T-cell (primary cell): ENCODE measurements around the gene SCRT2. TPM values are rescaled to one million over a fixed set of nuclear protein-coding genes. Genes with fewer than 3 reads are reported as not detected.

Source experiments
- ATAC-seq, 4 experiments: fragments of 200-7000 bp in 3 of 4; fragments of 150-1000 bp in 1 of 4; cut with Tn5 transposase; replicated peaks in 1 of 4; 1 replicate in 3 of 4; 2 replicates in 1 of 4; pipeline ENCODE4 v1.10.0; 2021; ENCODE audit warnings: moderate library complexity in 3 of 4, mild to moderate bottlenecking in 2 of 4, moderate number of reproducible peaks in 1 of 4
- CTCF ChIA-PET, 2 donors: fragments of 300-600 bp; sonication (Branson Sonifier 250); formaldehyde crosslinking; loops; one replicate each; lab custom pipeline; 2022; ENCODE audit warnings: antibody characterized with exemption in 2 of 2; lab: Charles Lee
- POLR2A ChIA-PET, 2 donors: fragments of 300-600 bp; sonication (Branson Sonifier 250); formaldehyde crosslinking; loops; one replicate each; lab custom pipeline; 2022; ENCODE audit warnings: antibody characterized with exemption in 2 of 2; lab: Charles Lee
- DNase-seq, 35 experiments: peaks; one replicate each; pipeline versions ENCODE4 v3.0.0 to v3.0.0-alpha.2; 2013 to 2023
- H3K27ac ChIP-seq: one replicate; pipeline ENCODE4 v1.5.1; 2013; ENCODE audit warnings: low read length
- H3K27me3 ChIP-seq, 2 experiments: replicated peaks in 1 of 2; 1 replicate in 1 of 2; 2 replicates in 1 of 2; pipeline versions ENCODE4 v1.6.1 to v1.7.0; 2013; ENCODE audit warnings: low read length in 1 of 2, mixed read lengths in 1 of 2; ENCODE audit not compliant: control insufficient read depth in 2 of 2, insufficient read depth in 2 of 2; ENCODE audit errors: extremely low read depth in 1 of 2
- H3K36me3 ChIP-seq, 2 donors: 1 replicate in 1 of 2; 2 replicates in 1 of 2; pipeline versions ENCODE4 v1.6.1 to v1.7.0; 2013; ENCODE audit warnings: low read length in 1 of 2; ENCODE audit not compliant: control insufficient read depth in 2 of 2, insufficient read depth in 1 of 2; ENCODE audit errors: extremely low read depth in 1 of 2
- H3K4me1 ChIP-seq, 2 experiments: 1 replicate in 1 of 2; 2 replicates in 1 of 2; pipeline versions ENCODE4 v1.6.1 to v1.7.0; 2013; ENCODE audit warnings: low read length in 2 of 2, mixed read lengths in 1 of 2; ENCODE audit not compliant: insufficient read depth in 2 of 2, control insufficient read depth in 1 of 2; ENCODE audit errors: extremely low read depth in 1 of 2
- H3K4me3 ChIP-seq, 2 donors: 1 replicate in 1 of 2; 2 replicates in 1 of 2; pipeline versions ENCODE4 v1.5.1 to v1.7.0; 2013; ENCODE audit warnings: mild to moderate bottlenecking in 2 of 2, low read length in 1 of 2, moderate library complexity in 1 of 2; ENCODE audit not compliant: control insufficient read depth in 1 of 2; ENCODE audit errors: extremely low read depth in 1 of 2
- H3K9me3 ChIP-seq: 2 replicates; pipeline ENCODE4 v1.7.0; 2013
- H3K27ac Mint-ChIP-seq, 2 donors: one replicate each; pipeline ENCODE4 v1.8.0; 2020 to 2021; ENCODE audit warnings: mild to moderate bottlenecking in 2 of 2, mixed read lengths in 2 of 2
- H3K27me3 Mint-ChIP-seq, 2 donors: one replicate each; pipeline ENCODE4 v1.8.0; 2021 to 2022; ENCODE audit warnings: mixed read lengths in 2 of 2
- H3K36me3 Mint-ChIP-seq: one replicate; pipeline ENCODE4 v1.8.0; 2021; ENCODE audit warnings: mixed read lengths
- H3K4me1 Mint-ChIP-seq, 3 donors: one replicate each; pipeline ENCODE4 v1.8.0; 2020 to 2022; ENCODE audit warnings: mixed read lengths in 3 of 3, mild to moderate bottlenecking in 1 of 3
- H3K4me3 Mint-ChIP-seq, 3 donors: one replicate each; pipeline ENCODE4 v1.8.0; 2020 to 2022; ENCODE audit warnings: mild to moderate bottlenecking in 3 of 3, mixed read lengths in 3 of 3, moderate library complexity in 3 of 3
- H3K9me3 Mint-ChIP-seq, 3 donors: one replicate each; pipeline ENCODE4 v1.8.0; 2020 to 2022; ENCODE audit warnings: mixed read lengths in 3 of 3
- WGBS: methylation state at CpG from one replicate; pipeline ENCODE4 v1.1.5; 2013; ENCODE audit warnings: missing lambda C conversion rate; ENCODE audit not compliant: insufficient coverage; 5-methylcytosine and 5-hydroxymethylcytosine counted together
- total RNA-seq, 35 experiments: library from RNA in 6 of 35; stranded (reverse) in 6 of 35; fragments of 120-200 nt in 1 of 35; gene quantifications; one replicate each; pipeline versions ENCODE4 v1.2.1 to v1.2.4 and lab custom pipeline; 2013 to 2026

The SCRT2 gene
- total RNA-seq, 5 donors from 2014 or later (not counting 1 experiment from before 2014, with no cell fraction given): not detected

GRCh38 chr20:665276-665675 lies 10.3 kb downstream of the SCRT2 start:
- H3K27me3 Mint-ChIP-seq: peaks cover 51 to 71% of the 10 kb centered on the region in 2 donors
- Histone ChIP-seq H3K27ac (no peak overlapping the region), H3K9me3 (no peaks in the 10 kb centered on the region), H3K4me1 (no peaks in the 10 kb centered on the region), H3K36me3 (no peaks in the 10 kb centered on the region), H3K4me3 (no peak overlapping the region), H3K27me3 (peaks cover 4 to 70% of the 10 kb centered on the region in 2 experiments)
- CTCF ChIA-PET: no interaction called here
- WGBS: 81% methylated on average over 2 of the region's 6 CpGs
- no peaks in the 10 kb centered on the region for H3K9me3 Mint-ChIP-seq
- H3K27ac Mint-ChIP-seq: no peak overlapping the region
- POLR2A ChIA-PET: no interaction called here
- H3K4me3 Mint-ChIP-seq: no peak overlapping the region
- no peaks in the 10 kb centered on the region for H3K36me3 Mint-ChIP-seq
- ATAC-seq: no peak
- DNase-seq: no peak
- peaks cover 0 to 4% (median 0%) of the 10 kb centered on the region in 3 donors for H3K4me1 Mint-ChIP-seq

- peaks cover 4 to 69% of the 10 kb centered on the region in 2 experiments for H3K27me3 ChIP-seq
- ATAC-seq: no peak
- Mint-ChIP-seq H3K27me3 (peaks cover 51 to 76% of the 10 kb centered on the region in 2 donors), H3K9me3 (no peaks in the 10 kb centered on the region), H3K4me1 (peaks cover 0 to 4% (median 0%) of the 10 kb centered on the region in 3 donors), H3K27ac (no peak overlapping the region), H3K36me3 (no peaks in the 10 kb centered on the region), H3K4me3 (no peak overlapping the region)
- no peak overlapping the region for H3K4me3 ChIP-seq
- H3K9me3 ChIP-seq: no peaks in the 10 kb centered on the region
- H3K4me1 ChIP-seq: no peaks in the 10 kb centered on the region
- H3K27ac ChIP-seq: no peak overlapping the region
- 38% methylated on average over 13 of the region's 13 CpGs for WGBS
- POLR2A ChIA-PET: no interaction called here
- DNase-seq: no peak
- CTCF ChIA-PET: no interaction called here
- no peaks in the 10 kb centered on the region for H3K36me3 ChIP-seq
Measured at GRCh38 chr20:664576-664975, 11.0 kb downstream of the SCRT2 start.

GRCh38 chr20:664151-664550 lies 11.5 kb downstream of the SCRT2 start:
- WGBS: 14% methylated on average over 60 of the region's 60 CpGs

GRCh38 chr20:663315-664090 lies 12.1 kb downstream of the SCRT2 start:
- no peak for DNase-seq
- 12% methylated on average over 83 of the region's 84 CpGs for WGBS
- H3K27me3 ChIP-seq: peaks cover 4 to 64% of the 10 kb centered on the region in 2 experiments
- H3K4me3 Mint-ChIP-seq: no peak overlapping the region
- H3K9me3 Mint-ChIP-seq: no peaks in the 10 kb centered on the region
- ChIA-PET CTCF (no interaction called here), POLR2A (no interaction called here)
- no peaks in the 10 kb centered on the region for H3K36me3 Mint-ChIP-seq
- no peaks in the 10 kb centered on the region for H3K4me1 ChIP-seq
- H3K27ac Mint-ChIP-seq: no peak overlapping the region
- no peak for ATAC-seq
- no peaks in the 10 kb centered on the region for H3K36me3 ChIP-seq
- H3K27ac ChIP-seq: no peak overlapping the region
- H3K4me3 ChIP-seq: no peak overlapping the region
- H3K4me1 Mint-ChIP-seq: peaks cover 0 to 4% (median 0%) of the 10 kb centered on the region in 3 donors
- H3K9me3 ChIP-seq: no peaks in the 10 kb centered on the region
- peaks cover 57 to 81% of the 10 kb centered on the region in 2 donors for H3K27me3 Mint-ChIP-seq

More at GRCh38 chr20:664151-664550, 11.5 kb downstream of the SCRT2 start:
- Histone ChIP-seq H3K4me3 (no peak overlapping the region), H3K27me3 (peaks cover 4 to 68% of the 10 kb centered on the region in 2 experiments), H3K36me3 (no peaks in the 10 kb centered on the region), H3K9me3 (no peaks in the 10 kb centered on the region), H3K4me1 (no peaks in the 10 kb centered on the region), H3K27ac (no peak overlapping the region)
- ATAC-seq (no peak), DNase-seq (no peak)
- Mint-ChIP-seq H3K36me3 (no peaks in the 10 kb centered on the region), H3K9me3 (no peaks in the 10 kb centered on the region), H3K27ac (no peak overlapping the region), H3K27me3 (peaks cover 54 to 80% of the 10 kb centered on the region in 2 donors), H3K4me3 (no peak overlapping the region), H3K4me1 (peaks cover 0 to 4% (median 0%) of the 10 kb centered on the region in 3 donors)
- ChIA-PET CTCF (no interaction called here), POLR2A (no interaction called here)

- H3K9me3 ChIP-seq: no peaks in the 10 kb centered on the region
- Mint-ChIP-seq H3K9me3 (no peaks in the 10 kb centered on the region), H3K27me3 (peaks cover 57 to 83% of the 10 kb centered on the region in 2 donors), H3K36me3 (no peaks in the 10 kb centered on the region), H3K4me1 (peaks cover 0 to 4% (median 0%) of the 10 kb centered on the region in 3 donors), H3K4me3 (no peak overlapping the region), H3K27ac (no peak overlapping the region)
- ATAC-seq: no peak
- CTCF ChIA-PET: no interaction called here
- no peak overlapping the region for H3K27ac ChIP-seq
- peaks cover 4 to 67% of the 10 kb centered on the region in 2 experiments for H3K27me3 ChIP-seq
- H3K36me3 ChIP-seq: no peaks in the 10 kb centered on the region
- no peaks in the 10 kb centered on the region for H3K4me1 ChIP-seq
- H3K4me3 ChIP-seq: no peak overlapping the region
- POLR2A ChIA-PET: no interaction called here
- WGBS: 82% methylated on average over 4 of the region's 16 CpGs
- no peak for DNase-seq
Measured at GRCh38 chr20:662277-663192, 13.1 kb downstream of the SCRT2 start.

- WGBS: 49% methylated on average over 22 of the region's 29 CpGs
- ATAC-seq: no peak
- no peaks in the 10 kb centered on the region for H3K4me1 ChIP-seq
- ChIA-PET CTCF (no interaction called here), POLR2A (no interaction called here)
- no peaks in the 10 kb centered on the region for H3K36me3 ChIP-seq
- no peaks in the 10 kb centered on the region for H3K36me3 Mint-ChIP-seq
- no peak overlapping the region for H3K27ac Mint-ChIP-seq
- H3K9me3 ChIP-seq: no peaks in the 10 kb centered on the region
- no peak overlapping the region for H3K4me3 Mint-ChIP-seq
- H3K27me3 Mint-ChIP-seq: peaks cover 55 to 76% of the 10 kb centered on the region in 2 donors
- H3K27me3 ChIP-seq: peaks cover 4 to 64% of the 10 kb centered on the region in 2 experiments
- no peaks in the 10 kb centered on the region for H3K9me3 Mint-ChIP-seq
- peaks cover 0 to 4% (median 0%) of the 10 kb centered on the region in 3 donors for H3K4me1 Mint-ChIP-seq
- no peak for DNase-seq
- H3K27ac ChIP-seq: no peak overlapping the region
- H3K4me3 ChIP-seq: no peak overlapping the region
Measured at GRCh38 chr20:661474-662270, 13.9 kb downstream of the SCRT2 start.
